GM06990 (cell line): ENCODE data around the gene ATG4B.
"Not testable (repeated sequence)": the region's sequence is repeated elsewhere in the genome, so short reads cannot be mapped to it uniquely, and the experiment has no call there.

Experiments
- DNase-seq: peaks from one replicate; pipeline ENCODE4 v3.0.0-alpha.2; 2011; ENCODE audit not compliant: insufficient read length; ENCODE audit errors: extremely low read depth
- H3K27me3 ChIP-seq: replicated peaks from 2 replicates; pipeline ENCODE4 v1.6.0; 2011; ENCODE audit warnings: low read length; ENCODE audit not compliant: control insufficient read depth, insufficient read depth
- H3K36me3 ChIP-seq: 2 replicates; pipeline ENCODE4 v1.5.1; 2011; ENCODE audit warnings: low read length; ENCODE audit not compliant: control insufficient read depth, insufficient read depth
- H3K4me3 ChIP-seq: replicated peaks from 2 replicates; pipeline ENCODE4 v1.5.1; 2011; ENCODE audit warnings: low read depth, mild to moderate bottlenecking, control low read depth, low read length
- CTCF ChIP-seq: IDR thresholded peaks from 2 replicates; pipeline ENCODE4 v1.5.1; 2011; ENCODE audit warnings: low read length, control low read depth, mild to moderate bottlenecking, inconsistent platforms; ENCODE audit not compliant: insufficient read depth, poor library complexity, severe bottlenecking

The ATG4B gene

DNA sequence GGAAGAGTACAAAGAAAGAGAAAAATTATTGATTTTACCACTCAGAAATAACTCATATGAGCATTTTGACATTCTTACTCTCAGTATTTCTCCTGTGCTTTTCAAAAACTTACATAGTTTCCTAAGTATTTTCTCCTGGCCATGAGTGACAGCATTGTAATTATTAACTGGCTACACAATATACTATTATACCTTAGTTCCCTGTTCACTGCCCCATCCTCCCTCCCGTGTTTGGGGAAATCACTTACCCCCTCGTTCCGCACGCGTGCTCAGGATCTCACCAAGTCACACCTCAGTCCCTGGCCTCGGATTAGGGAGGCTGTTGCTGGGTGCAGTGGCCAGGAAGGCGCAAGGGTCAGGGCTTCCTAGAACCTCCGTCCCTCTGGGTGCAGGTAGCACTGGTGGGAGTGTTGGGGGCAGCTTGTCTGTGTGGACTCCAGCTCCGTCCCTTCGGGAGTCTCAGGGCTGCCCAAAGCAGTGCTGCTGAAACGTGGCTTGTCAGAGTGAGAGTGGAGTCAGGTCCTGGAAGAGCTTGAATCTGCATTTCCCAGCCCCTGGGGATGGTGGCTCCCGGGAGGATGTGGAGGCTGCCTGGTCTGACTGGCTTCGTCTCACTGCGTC lies 23.2 kb downstream of the ATG4B start:
- H3K36me3 ChIP-seq: peaks cover 30% of the 10 kb centered on the region
- no peak for TF ChIP-seq CTCF

DNA sequence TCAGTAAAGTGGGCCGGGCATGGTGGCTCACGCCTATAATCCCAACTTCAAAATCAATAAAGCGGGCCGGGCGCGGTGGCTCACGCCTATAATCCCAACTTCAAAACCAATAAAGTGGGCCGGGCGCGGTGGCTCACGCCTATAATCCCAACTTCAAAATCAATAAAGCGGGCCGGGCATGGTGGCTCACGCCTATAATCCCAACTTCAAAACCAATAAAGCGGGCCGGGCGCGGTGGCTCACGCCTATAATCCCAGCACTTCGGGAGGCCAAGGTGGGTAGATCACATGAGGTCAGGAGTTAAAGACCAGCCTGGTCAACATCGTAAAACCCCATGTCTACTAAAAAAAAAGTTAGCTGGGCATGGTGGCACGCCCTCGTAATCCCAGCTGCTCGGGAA lies 25.2 kb downstream of the ATG4B start:
- peaks cover 30% of the 10 kb centered on the region for H3K36me3 ChIP-seq
- not testable (repeated sequence) for H3K27me3 ChIP-seq, DNase-seq, H3K4me3 ChIP-seq

More for the DNA sequence above, 23.2 kb downstream of the ATG4B start:
- no peak for DNase-seq
- Histone ChIP-seq H3K4me3 (no peak overlapping the region), H3K27me3 (no peaks in the 10 kb centered on the region)

DNA sequence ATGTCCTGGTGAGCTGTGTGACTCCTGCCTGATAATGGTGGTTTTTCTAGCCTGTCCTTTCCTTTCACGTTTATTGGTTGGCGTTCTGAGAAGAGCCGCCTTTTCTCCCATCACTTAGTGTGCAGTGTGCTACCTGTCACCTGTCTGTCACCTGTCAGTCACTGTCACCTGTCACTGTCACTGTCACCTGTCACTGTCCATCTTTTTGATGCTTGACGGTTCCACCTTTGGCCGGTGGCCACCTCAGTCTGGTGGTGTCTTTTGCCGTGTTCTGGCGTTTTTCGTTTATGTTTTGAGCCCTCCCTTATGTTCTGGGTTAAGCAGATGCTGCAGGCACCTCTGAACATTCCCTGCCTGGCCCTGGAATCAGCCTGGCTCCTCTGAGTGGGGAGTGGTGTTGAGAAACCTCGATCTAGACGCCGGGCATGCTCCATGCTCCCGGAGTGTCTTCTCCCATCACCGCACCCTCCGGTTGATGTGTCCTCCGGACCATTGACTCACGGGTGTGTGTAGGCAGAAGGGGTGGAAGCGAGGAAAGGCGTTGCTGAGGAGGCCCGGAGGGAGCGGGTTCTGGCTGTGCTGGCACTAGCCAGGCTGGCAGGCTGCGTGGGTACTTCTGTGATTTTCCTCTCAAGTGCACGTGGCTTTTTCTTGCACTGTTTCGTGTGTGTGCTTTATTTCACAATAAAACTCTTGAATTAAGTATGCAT lies 28.4 kb downstream of the ATG4B start:
- Histone ChIP-seq H3K4me3 (no peak overlapping the region), H3K27me3 (no peaks in the 10 kb centered on the region), H3K36me3 (peaks cover 22% of the 10 kb centered on the region)
- no peak for TF ChIP-seq CTCF
- no peak for DNase-seq

DNA sequence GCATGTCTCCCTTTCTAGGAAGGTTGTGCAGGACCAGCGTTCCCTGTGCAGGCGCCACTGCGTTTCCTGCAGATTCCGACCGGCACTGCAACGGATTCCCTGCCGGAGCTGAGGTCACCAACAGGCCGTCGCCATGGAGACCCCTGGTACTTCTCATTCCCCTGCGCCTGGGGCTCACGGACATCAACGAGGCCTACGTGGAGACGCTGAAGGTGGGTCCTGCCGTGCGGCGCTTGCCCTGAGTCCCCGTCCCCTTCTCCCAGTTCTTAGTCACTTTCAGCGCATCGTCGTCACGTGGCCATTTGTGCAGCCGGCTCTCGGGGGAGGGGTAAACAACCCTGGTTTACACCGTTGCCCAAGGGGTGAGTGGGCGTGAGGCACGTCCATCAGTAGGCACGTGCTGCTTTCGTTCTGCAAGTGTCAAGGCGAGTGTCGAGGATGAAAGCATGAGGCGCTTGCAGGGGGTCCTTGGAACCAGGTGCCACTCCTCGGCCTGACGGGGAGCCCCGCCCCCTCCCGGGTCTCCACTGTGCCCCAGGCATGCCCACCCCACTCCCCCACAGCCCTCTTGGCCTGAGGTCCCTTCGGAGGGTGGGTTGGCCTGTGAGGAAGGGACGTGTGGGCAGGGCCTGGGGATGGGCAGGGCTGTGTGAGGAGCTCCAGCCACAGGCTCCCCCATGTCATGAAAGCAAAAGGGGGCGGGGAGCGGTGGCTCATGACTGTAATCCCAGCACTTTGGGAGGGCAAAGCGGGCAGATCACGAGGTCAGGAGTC lies 29.3 kb downstream of the ATG4B start:
- Histone ChIP-seq H3K4me3 (no peak overlapping the region), H3K27me3 (no peaks in the 10 kb centered on the region), H3K36me3 (peaks cover 25% of the 10 kb centered on the region)
- no peak for DNase-seq
- no peak for TF ChIP-seq CTCF

GRCh38 chr2:241668354-241668753 lies 30.9 kb downstream of the ATG4B start:
- no peaks in the 10 kb centered on the region for H3K27me3 ChIP-seq
- H3K36me3 ChIP-seq: peaks cover 29% of the 10 kb centered on the region
- no peak for DNase-seq
- no peak for TF ChIP-seq CTCF
- no peak overlapping the region for H3K4me3 ChIP-seq

GRCh38 chr2:241668839-241669238 lies 31.3 kb downstream of the ATG4B start:
- DNase-seq: no peak
- Histone ChIP-seq H3K27me3 (no peaks in the 10 kb centered on the region), H3K36me3 (peaks cover 29% of the 10 kb centered on the region), H3K4me3 (no peak overlapping the region)
- TF ChIP-seq CTCF: no peak
